Psoas muscle (tissue), 8 donors: ENCODE data around the gene E2F6. TPM values are rescaled to one million over a fixed set of nuclear protein-coding genes. Genes with fewer than 3 reads are reported as not detected.

Source experiments
- ATAC-seq, 4 donors: fragments of 200-7000 bp; cut with Tn5 transposase; one replicate each; pipeline ENCODE4 v1.9.1; 2020; ENCODE audit warnings: moderate library complexity in 3 of 4, mild to moderate bottlenecking in 2 of 4
- DNase-seq, 2 donors: peaks; one replicate each; pipeline ENCODE4 v3.0.0-alpha.2; 2020
- H3K27ac ChIP-seq: fragments of 200-600 bp; one replicate; pipeline ENCODE4 v1.8.0; 2022
- H3K27me3 ChIP-seq, 3 donors: fragments of 200-600 bp in 1 of 3; one replicate each; pipeline versions ENCODE4 v1.6.1 to v1.8.0; 2013 to 2022; ENCODE audit warnings: low read length in 2 of 3, mild to moderate bottlenecking in 2 of 3, moderate library complexity in 1 of 3; ENCODE audit not compliant: insufficient read depth in 3 of 3
- H3K36me3 ChIP-seq, 2 donors: fragments of 200-600 bp in 1 of 2; one replicate each; pipeline versions ENCODE4 v1.6.1 to v1.8.0; 2013 to 2022; ENCODE audit warnings: low read depth in 1 of 2, mild to moderate bottlenecking in 1 of 2, moderate library complexity in 1 of 2; ENCODE audit not compliant: insufficient read depth in 1 of 2
- H3K4me1 ChIP-seq: fragments of 200-600 bp; one replicate; pipeline ENCODE4 v1.8.0; 2022
- H3K4me3 ChIP-seq: fragments of 200-600 bp; one replicate; pipeline ENCODE4 v1.8.0; 2022; ENCODE audit warnings: mild to moderate bottlenecking
- H3K9me3 ChIP-seq: fragments of 200-600 bp; one replicate; pipeline ENCODE4 v1.8.0; 2022
- CTCF ChIP-seq: fragments of 200-600 bp; IDR thresholded peaks from one replicate; pipeline ENCODE4 v1.8.0; 2022; ENCODE audit warnings: antibody characterized with exemption
- WGBS, 3 donors: extraction: QIAGEN DNeasy Blood & Tissue Kit; methylation state at CpG; one replicate each; pipeline versions ENCODE4 v1.1.6 to v1.1.7; 2013; 5-methylcytosine and 5-hydroxymethylcytosine counted together
- intact Hi-C, 2 donors: fragments of 100-400 bp; cut with DNase I; formaldehyde crosslinking; loops; one replicate each; pipeline versions ENCODE4 v1.11.0 to v1.14.2; 2022
- polyA plus RNA-seq, 3 donors: library from polyadenylated mRNA; stranded (reverse); fragments of 200-250 nt; gene quantifications; one replicate each; pipeline ENCODE4 v1.2.3, GENCODE V29; 2013
- total RNA-seq, 4 donors: library from RNA; stranded (reverse); fragmentation: NEBNext Ultra II Directional in 2 of 4; extraction: Animal tissue kit (Norgen Biotek cat#: 25700) in 2 of 4; gene quantifications; one replicate each; pipeline versions ENCODE4 v1.2.1 to v1.2.4, GENCODE V29; 2021 to 2023
- donor health status: healthy with polysubstance abuse.
- donor health status: DM: no; HTN: no; CAD: no; lungs with moderate emphysema.
- donor health status: Bipolar disorder and iron deficiency.
- donor health status: healthy.
- donor health status: DM: yes; HTN: yes; CAD: no.
- donor health status: DM: no; HTN: no; CAD: no.
- donor health status: DM: no; HTN: no; CAD: no.
- donor health status: DM: yes; HTN: yes; CAD: no.

The E2F6 gene
- total and polyA plus RNA-seq, 7 donors: 19.5 to 56.4 (median 31.3) TPM

GRCh38 chr2:11446733-11447248 is 19.2 kb downstream of the E2F6 start:
- Histone ChIP-seq H3K4me1 (no peaks in the 10 kb centered on the region), H3K27me3 (no peaks in the 10 kb centered on the region), H3K9me3 (no peaks in the 10 kb centered on the region), H3K27ac (peak overlapping the region; percentile 32), H3K36me3 (peaks cover 14 to 94% of the 10 kb centered on the region in 2 donors), H3K4me3 (no peak overlapping the region)
- 46 to 51% (median 47%) methylated on average over 14 of the region's 14 CpGs for WGBS, 3 donors
- peak; percentile 88 for TF ChIP-seq CTCF
- DNase-seq (peak in 1 of 2 donors; percentile 24), ATAC-seq (peak; percentile 87 to 91 (median 88))
- intact Hi-C loops: loop anchor here in 1 of 2 donors (2.0 to 10.0 kb wide), 2 partner anchors 212 to 314 kb away; a partner anchor contains a TSS

- intact Hi-C loops: loop anchor here in 1 of 2 donors (10.0 kb wide), 1 partner anchor 210 kb away; no protein-coding TSS in a partner anchor
- WGBS, 3 donors: 79 to 82% (median 81%) methylated on average over 4 of the region's 4 CpGs
- DNase-seq: no peak
- Histone ChIP-seq H3K36me3 (peaks cover 8 to 83% of the 10 kb centered on the region in 2 donors), H3K4me3 (no peak overlapping the region), H3K9me3 (no peaks in the 10 kb centered on the region), H3K27ac (no peak overlapping the region), H3K4me1 (no peaks in the 10 kb centered on the region), H3K27me3 (no peaks in the 10 kb centered on the region)
- TF ChIP-seq CTCF: no peak
- ATAC-seq: no peak
These were observed 21.2 kb downstream of the E2F6 start for GRCh38 chr2:11444737-11445136.

GRCh38 chr2:11438555-11439080 is 27.3 kb downstream of the E2F6 start:
- Histone ChIP-seq H3K27me3 (no peaks in the 10 kb centered on the region), H3K4me3 (no peak overlapping the region), H3K4me1 (no peaks in the 10 kb centered on the region), H3K9me3 (no peaks in the 10 kb centered on the region), H3K27ac (no peak overlapping the region), H3K36me3 (peaks cover 0 to 26% of the 10 kb centered on the region in 2 donors)
- TF ChIP-seq CTCF: no peak
- intact Hi-C loops: no loop called here
- 95 to 97% (median 97%) methylated on average over 9 of the region's 9 CpGs for WGBS, 3 donors
- DNase-seq (no peak), ATAC-seq (no peak)

- WGBS, 3 donors: 42 to 69% (median 43%) methylated on average over 5 of the region's 5 CpGs
- Histone ChIP-seq H3K4me3 (no peak overlapping the region), H3K27ac (no peak overlapping the region), H3K36me3 (peaks cover 0 to 20% of the 10 kb centered on the region in 2 donors), H3K27me3 (no peaks in the 10 kb centered on the region), H3K4me1 (no peaks in the 10 kb centered on the region), H3K9me3 (no peaks in the 10 kb centered on the region)
- TF ChIP-seq CTCF: no peak
- DNase-seq: no peak
- intact Hi-C loops: no loop called here
- peak in 3 of 4 donors; percentile 46 to 69 (median 56) for ATAC-seq
These were observed 28.4 kb downstream of the E2F6 start for GRCh38 chr2:11437602-11438001.

- Histone ChIP-seq H3K27ac (no peak overlapping the region), H3K4me3 (no peak overlapping the region), H3K36me3 (peaks cover 0 to 3% of the 10 kb centered on the region in 2 donors), H3K9me3 (no peaks in the 10 kb centered on the region), H3K4me1 (no peaks in the 10 kb centered on the region), H3K27me3 (no peaks in the 10 kb centered on the region)
- no peak for DNase-seq
- intact Hi-C loops: no loop called here
- no peak for TF ChIP-seq CTCF
- 87 to 91% (median 87%) methylated on average over 8 of the region's 8 CpGs for WGBS, 3 donors
- no peak for ATAC-seq
These were observed 30.9 kb downstream of the E2F6 start for GRCh38 chr2:11435036-11435435.
